HL-60/S4 treated with phorbol 12-myristate 13-acetate at 8.2 ng/mL for 4 days and 3 days (cell line): ENCODE measurements around the gene OR9G1.
"Not testable (repeated sequence)": the region's sequence is repeated elsewhere in the genome, so short reads cannot be mapped to it uniquely, and the experiment has no call there.

Experiments used
- in situ Hi-C: fragments of 300-500 bp; cut with MboI; formaldehyde crosslinking; loops from 2 replicates; pipeline ENCODE4 v1.15.0; 2022; ENCODE audit warnings: low sequenced_read_pairs

Gene OR9G1, protein sequence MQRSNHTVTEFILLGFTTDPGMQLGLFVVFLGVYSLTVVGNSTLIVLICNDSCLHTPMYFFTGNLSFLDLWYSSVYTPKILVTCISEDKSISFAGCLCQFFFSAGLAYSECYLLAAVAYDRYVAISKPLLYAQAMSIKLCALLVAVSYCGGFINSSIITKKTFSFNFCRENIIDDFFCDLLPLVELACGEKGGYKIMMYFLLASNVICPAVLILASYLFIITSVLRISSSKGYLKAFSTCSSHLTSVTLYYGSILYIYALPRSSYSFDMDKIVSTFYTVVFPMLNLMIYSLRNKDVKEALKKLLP

GRCh38 chr11:56698795-56699194 is at the start of gene OR9G1:
Gene OR9G1 (plus strand): TSS chr11:56699095. CDS start chr11:56700388, 1,293 bp downstream.
- in situ Hi-C loops: no loop called here

DNA sequence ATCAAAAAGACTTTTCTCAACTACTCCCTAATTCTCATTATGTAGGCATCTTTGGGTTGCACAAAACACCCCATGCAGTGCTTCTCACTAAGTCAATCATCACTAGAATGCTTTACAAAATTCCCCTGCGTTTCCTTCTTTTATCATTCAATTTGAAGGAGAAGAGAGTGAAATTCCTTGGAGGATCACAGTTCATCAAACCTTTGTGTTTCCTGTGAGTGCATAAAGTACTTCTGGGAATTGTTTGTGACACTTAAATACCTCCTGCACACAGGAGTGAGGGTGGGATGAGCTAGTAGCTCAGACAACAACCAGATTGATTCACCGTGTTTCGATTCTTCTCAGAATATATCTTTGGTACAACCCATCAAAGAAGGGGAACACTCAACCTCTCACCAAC is 39.1 kb upstream of the OR9G1 start:
- in situ Hi-C loops: no loop called here

DNA sequence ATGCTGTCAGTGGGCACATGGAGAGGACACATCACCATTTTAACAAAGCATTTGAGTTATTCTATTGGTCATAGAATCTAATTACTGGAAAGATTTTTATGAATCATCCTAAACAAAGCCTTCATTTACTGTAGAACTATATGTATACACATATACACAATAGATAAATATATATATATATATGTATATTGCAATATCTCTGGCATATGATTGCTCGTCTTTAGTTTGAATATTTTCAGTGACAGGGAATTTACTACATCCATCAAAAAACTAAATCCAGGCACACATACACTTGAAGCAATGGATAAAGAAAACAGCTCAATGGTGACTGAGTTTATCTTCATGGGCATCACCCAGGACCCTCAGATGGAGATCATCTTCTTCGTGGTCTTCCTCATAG is 35.5 kb upstream of the OR9G1 start, which contains the start of gene OR5AR1:
Gene OR5AR1, plus strand, starts transcription at position 301 of the 400 bp plus-strand sequence. Its CDS starts 0 bp downstream, at position 301.
- in situ Hi-C loops: no loop called here

- in situ Hi-C loops: no loop called here
Observed at GRCh38 chr11:56670984-56671383, 27.9 kb upstream of the OR9G1 start.

DNA sequence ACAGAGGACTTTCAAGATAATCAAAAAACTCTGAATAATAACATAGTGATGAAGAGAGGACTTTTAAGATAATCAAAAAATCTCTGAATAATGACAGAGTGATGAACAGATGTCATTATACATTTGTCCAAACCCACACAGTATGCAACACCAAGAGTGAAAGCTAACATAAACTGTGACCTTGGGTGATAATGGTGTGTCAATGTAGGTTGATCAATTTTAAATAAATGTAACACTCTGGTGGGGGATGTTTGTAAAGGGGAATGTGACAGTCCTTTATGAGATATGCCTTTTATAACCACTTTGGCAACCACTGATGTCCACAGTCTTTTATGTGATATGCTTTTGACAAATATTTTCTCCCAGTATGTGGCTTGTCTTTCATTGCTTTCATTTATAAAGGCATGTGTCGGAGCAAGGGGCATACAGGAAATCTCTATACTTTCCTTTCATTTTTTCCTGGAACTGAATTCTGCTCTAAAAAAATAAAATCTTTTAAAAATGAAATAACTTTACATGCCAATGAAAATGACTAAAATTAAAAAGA is 10.3 kb upstream of the OR9G1 start:
- in situ Hi-C loops: no loop called here

DNA sequence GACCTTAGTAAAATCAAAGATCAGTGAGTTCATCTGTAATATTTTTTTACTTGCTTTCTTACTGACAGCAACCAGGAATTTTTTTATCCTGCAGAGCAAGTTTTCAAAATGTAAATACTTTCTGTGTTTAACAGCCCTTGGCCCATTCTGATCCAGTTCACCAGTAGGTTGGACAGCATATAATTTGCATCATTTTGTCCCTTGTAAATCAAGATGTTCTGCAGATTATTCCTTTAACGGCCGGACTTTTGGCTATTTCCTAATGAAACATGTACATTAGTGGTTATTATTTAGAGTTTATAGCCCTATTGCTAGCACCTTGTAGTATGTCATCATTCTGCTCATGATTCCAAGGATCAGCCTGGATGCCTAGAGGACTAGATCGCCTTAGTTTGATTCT is 7.7 kb upstream of the OR9G1 start:
- in situ Hi-C loops: not testable (repeated sequence)

DNA sequence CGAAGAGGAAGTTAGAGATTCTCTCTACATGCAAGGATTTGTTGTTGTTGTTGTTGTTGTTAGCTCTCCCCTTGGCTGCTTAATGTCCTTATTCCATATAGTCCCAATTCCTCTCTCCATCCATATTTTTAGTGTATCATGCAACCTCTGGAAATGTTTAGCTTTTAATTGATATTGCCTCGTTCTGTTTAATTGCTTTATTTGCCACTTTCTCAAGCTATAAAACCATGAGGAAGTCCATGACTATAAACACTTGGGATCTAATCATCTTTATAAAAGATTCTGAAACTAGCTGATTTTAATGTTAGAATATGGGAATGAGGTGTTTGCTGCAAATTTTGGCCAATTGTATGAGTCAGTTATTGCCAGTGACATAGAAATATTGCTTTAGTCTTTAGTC is 5.5 kb upstream of the OR9G1 start:
- in situ Hi-C loops: no loop called here

DNA sequence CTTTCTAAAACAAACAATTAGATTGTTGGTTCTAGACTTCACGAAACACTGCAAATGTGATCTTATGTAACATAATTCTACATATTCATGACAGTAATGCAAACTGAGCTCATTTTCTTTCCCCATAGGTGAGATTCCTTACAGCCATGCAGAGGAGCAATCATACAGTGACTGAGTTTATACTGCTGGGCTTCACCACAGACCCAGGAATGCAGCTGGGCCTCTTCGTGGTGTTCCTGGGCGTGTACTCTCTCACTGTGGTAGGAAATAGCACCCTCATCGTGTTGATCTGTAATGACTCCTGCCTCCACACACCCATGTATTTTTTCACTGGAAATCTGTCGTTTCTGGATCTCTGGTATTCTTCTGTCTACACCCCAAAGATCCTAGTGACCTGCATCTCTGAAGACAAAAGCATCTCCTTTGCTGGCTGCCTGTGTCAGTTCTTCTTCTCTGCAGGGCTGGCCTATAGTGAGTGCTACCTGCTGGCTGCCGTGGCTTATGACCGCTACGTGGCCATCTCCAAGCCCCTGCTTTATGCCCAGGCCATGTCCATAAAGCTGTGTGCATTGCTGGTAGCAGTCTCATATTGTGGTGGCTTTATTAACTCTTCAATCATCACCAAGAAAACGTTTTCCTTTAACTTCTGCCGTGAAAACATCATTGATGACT is 1.5 kb downstream of the OR9G1 start:
- in situ Hi-C loops: no loop called here

GRCh38 chr11:56700914-56701485 is 2.1 kb downstream of the OR9G1 start:
- in situ Hi-C loops: no loop called here

- in situ Hi-C loops: no loop called here
Observed at GRCh38 chr11:56705784-56706396, 7.0 kb downstream of the OR9G1 start.

DNA sequence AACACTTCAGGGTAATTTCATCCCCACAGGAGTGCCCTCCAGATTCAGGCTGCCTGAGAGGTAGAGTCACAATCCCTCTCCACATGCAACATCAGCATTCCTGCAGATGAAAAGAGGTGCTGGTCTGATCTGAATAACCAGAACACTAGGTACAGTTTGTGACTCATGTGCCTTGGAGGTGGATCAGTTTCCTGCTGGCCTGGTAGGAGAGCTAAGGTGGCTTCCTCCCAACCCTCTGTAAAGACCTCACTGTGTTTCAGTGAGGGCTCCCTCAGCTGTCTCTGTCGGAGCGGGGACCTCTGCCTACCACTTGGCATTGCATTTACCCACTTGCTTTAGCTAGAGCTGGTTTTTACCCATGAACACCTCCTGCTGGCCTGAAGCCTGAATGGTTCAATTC is 7.6 kb downstream of the OR9G1 start:
- in situ Hi-C loops: no loop called here

DNA sequence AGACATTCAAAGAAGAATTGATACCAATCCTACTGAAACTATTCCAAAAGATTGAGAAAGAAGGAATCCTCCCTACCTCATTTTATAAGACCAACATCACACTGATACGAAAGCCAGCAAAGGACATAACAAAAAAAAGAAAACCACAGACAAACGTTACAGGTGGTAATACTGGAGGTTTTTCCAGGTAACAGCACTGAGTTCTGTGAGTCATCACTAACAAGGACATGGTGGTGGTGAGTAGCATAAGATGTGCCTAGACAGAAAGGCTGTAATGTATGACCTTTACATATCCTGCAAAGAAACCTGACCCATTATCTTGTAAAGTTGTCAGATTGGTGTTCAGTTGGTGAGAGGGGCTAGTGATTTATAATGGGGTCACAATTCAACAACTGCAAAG is 15.3 kb downstream of the OR9G1 start:
- in situ Hi-C loops: no loop called here

DNA sequence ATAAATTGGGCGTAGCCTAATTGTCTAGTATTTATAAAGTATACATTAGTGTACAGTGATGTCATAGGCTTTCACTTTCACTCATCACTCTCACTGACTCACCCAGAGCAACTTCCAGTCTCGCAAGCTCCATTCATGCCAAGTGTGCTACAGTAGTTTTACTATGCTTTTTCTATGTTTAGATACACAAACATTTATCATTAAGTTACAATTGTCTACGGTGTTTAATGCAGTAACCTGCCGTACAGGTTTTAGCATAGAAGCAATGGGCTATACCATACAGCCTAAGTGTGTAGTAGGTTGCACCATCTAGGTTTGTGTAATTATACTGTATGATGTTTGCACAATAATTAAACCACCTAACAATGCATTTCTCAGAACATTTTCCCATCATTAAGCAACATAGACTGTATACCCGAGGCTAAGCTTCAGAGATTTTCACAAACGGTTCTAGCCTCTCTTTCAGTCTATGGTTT is 17.5 kb downstream of the OR9G1 start:
- in situ Hi-C loops: no loop called here

DNA sequence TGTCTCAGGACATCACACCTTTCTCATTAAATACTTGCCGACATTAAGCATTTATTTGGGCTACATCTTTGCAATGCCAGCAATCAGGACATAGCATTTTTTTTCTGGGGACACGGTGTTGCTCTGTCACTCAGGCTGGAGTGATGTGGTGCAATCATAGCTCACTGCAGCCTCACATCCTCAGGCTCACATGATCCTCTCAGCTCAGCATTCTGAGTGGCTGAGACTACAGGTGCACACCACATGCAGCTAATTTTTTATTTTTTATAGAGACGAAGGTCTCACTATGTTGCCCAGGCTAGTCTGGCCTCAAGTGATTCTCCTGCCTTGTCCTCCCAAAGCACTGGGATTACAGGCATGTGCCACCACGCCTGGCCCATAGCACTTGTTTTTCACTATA is 21.6 kb downstream of the OR9G1 start:
- in situ Hi-C loops: no loop called here

DNA sequence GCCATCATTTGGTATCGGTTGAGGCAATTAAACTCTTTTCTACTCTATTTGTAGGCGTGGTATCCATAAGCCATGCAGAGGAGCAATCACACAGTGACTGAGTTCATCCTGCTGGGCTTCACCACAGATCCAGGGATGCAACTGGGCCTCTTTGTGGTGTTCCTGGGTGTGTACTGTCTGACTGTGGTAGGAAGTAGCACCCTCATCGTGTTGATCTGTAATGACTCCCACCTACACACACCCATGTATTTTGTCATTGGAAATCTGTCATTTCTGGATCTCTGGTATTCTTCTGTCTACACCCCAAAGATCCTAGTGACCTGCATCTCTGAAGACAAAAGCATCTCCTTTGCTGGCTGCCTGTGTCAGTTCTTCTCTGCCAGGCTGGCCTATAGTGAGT is 41.2 kb downstream of the OR9G1 start:
- in situ Hi-C loops: no loop called here

DNA sequence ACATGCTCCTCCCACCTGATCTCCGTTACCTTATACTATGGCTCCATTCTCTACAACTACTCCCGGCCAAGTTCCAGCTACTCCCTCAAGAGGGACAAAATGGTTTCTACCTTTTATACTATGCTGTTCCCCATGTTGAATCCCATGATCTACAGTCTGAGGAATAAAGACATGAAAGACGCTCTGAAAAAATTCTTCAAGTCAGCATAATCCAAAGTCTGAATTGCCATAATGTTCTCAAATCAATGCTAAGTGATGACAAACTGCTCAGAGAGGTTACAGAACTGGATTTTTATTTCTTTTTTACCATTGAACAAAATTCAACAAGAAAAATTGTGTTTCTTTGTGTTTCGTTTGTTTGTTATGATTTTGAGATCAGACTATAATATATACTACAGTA is 42.0 kb downstream of the OR9G1 start:
- in situ Hi-C loops: no loop called here

GRCh38 chr11:56748597-56748996 is 49.7 kb downstream of the OR9G1 start, which contains the start of gene OR9G4:
Gene OR9G4 (minus strand): TSS chr11:56748697. CDS start chr11:56743766, 4,931 bp downstream.
- in situ Hi-C loops: no loop called here

DNA sequence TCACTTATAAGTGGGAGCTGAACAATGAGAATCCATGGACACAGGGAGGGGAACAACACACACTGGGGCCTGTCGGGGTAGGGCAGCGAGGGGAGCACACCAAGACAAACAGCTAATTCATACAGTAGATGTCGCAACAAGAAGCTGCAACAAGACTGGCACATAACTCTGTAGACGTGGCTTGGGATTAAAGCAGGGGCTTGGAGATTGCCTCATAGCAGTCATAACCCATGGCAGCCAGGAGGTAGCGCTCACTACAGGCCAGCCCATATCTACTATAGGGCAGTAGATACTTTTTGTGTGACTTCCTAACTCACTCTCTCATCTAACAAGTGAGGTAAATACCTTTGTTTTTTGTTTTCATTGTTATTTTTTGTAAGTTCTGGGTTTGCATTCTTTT is 51.3 kb downstream of the OR9G1 start:
- in situ Hi-C loops: no loop called here

- in situ Hi-C loops: no loop called here
Observed at GRCh38 chr11:56751480-56751879, 52.6 kb downstream of the OR9G1 start.
